ENCODE results near the gene PCNX1. TPM values are rescaled to one million over a fixed set of nuclear protein-coding genes. Genes with fewer than 3 reads are reported as not detected.

Gene PCNX1
- total RNA-seq, 1 donor from 2014 or later = 18.0 TPM

DNA sequence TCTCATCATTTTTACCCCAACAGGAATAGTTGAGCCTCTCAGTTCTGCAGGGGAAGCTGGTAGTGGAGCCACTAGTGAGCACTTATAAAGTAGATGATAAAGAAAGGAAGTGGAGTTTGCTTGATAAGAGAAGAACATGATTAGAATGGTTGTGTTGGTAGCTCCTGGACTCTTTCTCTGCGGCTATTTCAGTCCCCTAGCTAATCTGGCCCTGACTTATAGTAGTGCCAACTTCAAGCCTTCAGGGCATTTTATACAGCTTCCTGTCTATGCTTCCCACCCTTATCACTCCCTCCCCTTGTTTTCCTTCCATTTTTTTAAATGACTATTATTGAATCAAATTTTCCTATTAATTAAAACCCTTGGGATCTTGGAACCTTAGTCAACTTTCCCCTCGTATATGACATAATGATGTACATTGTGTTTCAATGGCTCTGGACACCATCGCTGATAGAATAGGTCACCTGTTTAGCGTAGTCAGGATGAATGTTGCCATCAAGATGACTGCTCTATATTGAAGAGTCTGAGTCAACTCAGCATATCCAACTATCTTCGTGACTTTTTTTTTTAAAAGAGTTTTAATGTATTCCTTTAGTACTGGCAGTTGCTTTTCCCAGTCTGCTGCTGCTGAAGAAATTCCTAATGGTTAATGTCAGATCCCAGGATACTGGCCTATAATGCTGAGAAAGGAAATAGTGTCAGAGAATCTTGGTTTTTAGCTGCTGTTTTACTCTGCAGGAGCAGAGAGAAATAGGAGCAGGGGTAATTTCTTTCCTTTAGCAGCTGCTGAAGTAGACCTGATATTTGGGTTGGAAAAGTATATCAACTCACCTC is 16.2 kb upstream of the PCNX1 start:
- no peak for DNase-seq (ENCODE audit: low read depth)
- no peak overlapping the region for H3K4me3 ChIP-seq (ENCODE audit: low read depth, low read length)
- no peak for TF ChIP-seq CTCF (conservative IDR thresholded peaks at IDR 0.05; ENCODE audit: low read depth, low read length)

GRCh38 chr14:70891737-70892136 is 15.5 kb upstream of the PCNX1 start:
- no peak for DNase-seq (ENCODE audit: low read depth)
- TF ChIP-seq CTCF (conservative IDR thresholded peaks at IDR 0.05; ENCODE audit: low read depth, low read length) = no peak
- no peak overlapping the region for H3K4me3 ChIP-seq (ENCODE audit: low read depth, low read length)

- TF ChIP-seq CTCF (conservative IDR thresholded peaks at IDR 0.05; ENCODE audit: low read depth, low read length) = no peak
- H3K4me3 ChIP-seq (ENCODE audit: low read depth, low read length) = no peak overlapping the region
- no peak for DNase-seq (ENCODE audit: low read depth)
Observed at GRCh38 chr14:70893062-70893845, 14.0 kb upstream of the PCNX1 start.

DNA sequence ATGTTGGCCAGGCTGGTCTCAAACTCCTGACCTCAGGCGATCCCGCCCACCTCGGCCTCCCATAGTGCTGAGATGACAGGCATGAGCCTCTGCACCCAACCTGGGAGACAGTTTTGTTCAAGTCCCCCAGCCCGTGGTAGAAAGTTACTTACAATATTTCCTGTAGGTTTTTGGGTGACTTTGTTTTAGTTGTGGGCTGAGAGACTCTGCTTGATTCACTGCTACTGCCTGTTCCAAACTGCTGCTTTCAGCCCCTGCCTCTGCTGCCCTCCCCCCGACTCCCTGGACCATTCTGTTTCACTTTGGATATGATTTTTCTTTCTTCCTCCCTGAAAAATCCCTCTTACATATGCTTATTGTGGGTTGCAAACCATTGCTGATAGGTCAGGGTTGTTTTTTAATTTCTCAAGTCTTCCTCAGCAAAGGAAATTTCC is 13.4 kb upstream of the PCNX1 start:
- TF ChIP-seq CTCF (conservative IDR thresholded peaks at IDR 0.05; ENCODE audit: low read depth, low read length) = no peak
- no peak overlapping the region for H3K4me3 ChIP-seq (ENCODE audit: low read depth, low read length)
- DNase-seq (ENCODE audit: low read depth) = no peak

DNA sequence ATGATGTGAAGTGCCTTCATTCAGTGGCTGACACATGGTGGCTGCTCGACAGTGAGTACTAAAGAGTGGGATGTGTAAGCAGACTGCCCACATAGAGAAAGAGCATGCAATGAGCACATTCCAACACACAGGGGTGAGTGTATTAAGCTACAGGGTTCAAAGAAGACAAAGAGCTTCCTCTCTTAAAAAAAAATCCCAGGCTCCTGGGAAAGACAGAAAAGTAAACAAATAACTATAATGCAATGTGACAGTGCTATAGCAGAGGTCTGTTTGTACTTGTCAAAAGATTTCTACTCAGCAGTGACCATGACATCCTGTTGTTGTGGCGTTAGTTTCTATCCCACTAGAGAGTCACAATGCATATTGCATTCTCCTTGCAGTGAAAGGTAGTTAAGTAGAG is 12.4 kb upstream of the PCNX1 start:
- DNase-seq (ENCODE audit: low read depth) = no peak

GRCh38 chr14:70896317-70896716 is 10.9 kb upstream of the PCNX1 start:
- no peak for TF ChIP-seq CTCF (conservative IDR thresholded peaks at IDR 0.05; ENCODE audit: low read depth, low read length)
- no peak for DNase-seq (ENCODE audit: low read depth)

More for the DNA sequence above, 12.4 kb upstream of the PCNX1 start:
- H3K4me3 ChIP-seq (ENCODE audit: low read depth, low read length) = no peak overlapping the region
- no peak for TF ChIP-seq CTCF (conservative IDR thresholded peaks at IDR 0.05; ENCODE audit: low read depth, low read length)

More at GRCh38 chr14:70896317-70896716, 10.9 kb upstream of the PCNX1 start:
- no peak overlapping the region for H3K4me3 ChIP-seq (ENCODE audit: low read depth, low read length)

Data from epithelial cell of proximal tubule (primary cell).